H1 (cell line): Measurements from ENCODE around the gene ALPG. TPM values are rescaled to one million over a fixed set of nuclear protein-coding genes. Genes with fewer than 3 reads are reported as not detected.
"Not testable (repeated sequence)": the region's sequence is repeated elsewhere in the genome, so short reads cannot be mapped to it uniquely, and the experiment has no call there.

ENCODE experiments used
- CTCF ChIA-PET: fragments of 300-600 bp; sonication (Branson Sonifier 250); formaldehyde crosslinking; loops from one replicate; lab custom pipeline; 2021; ENCODE audit not compliant: partially characterized antibody; lab: Charles Lee
- POLR2A ChIA-PET: fragments of 300-600 bp; sonication (Branson Sonifier 250); formaldehyde crosslinking; loops from one replicate; lab custom pipeline; 2021; ENCODE audit warnings: inconsistent platforms; ENCODE audit not compliant: partially characterized antibody; lab: Charles Lee
- DNase-seq, 2 experiments: peaks; one replicate each; pipeline versions ENCODE4 v3.0.0 to v3.0.0-alpha.2; 2010 to 2022; ENCODE audit warnings: low spot score in 2 of 2, low read depth in 1 of 2, mixed read lengths in 1 of 2
- FAIRE-seq: peaks from 2 replicates; lab custom pipeline; 2011; peaks lifted over from hg19 to GRCh38; lab: Jason Lieb, UNC
- H2AFZ ChIP-seq: 2 replicates; pipeline ENCODE4 v1.8.1; 2012; ENCODE audit warnings: low read length, inconsistent platforms
- H2AK5ac ChIP-seq: 2 replicates; pipeline ENCODE4 v1.6.1; 2013; ENCODE audit warnings: low read depth, low read length
- H2BK120ac ChIP-seq: replicated peaks from 2 replicates; pipeline ENCODE3; 2013; ENCODE audit warnings: low read depth, low read length, inconsistent platforms
- H2BK12ac ChIP-seq: 2 replicates; pipeline ENCODE4 v1.6.1; 2013; ENCODE audit warnings: low read depth, low read length
- H2BK15ac ChIP-seq: 2 replicates; pipeline ENCODE4 v1.6.1; 2013; ENCODE audit warnings: low read length
- H2BK20ac ChIP-seq: 2 replicates; pipeline ENCODE4 v1.6.1; 2013; ENCODE audit warnings: low read length
- H2BK5ac ChIP-seq: 2 replicates; pipeline ENCODE4 v1.6.1; 2013; ENCODE audit warnings: low read depth, low read length
- H3K14ac ChIP-seq: 2 replicates; pipeline ENCODE4 v1.6.1; 2013; ENCODE audit warnings: inconsistent platforms; ENCODE audit not compliant: insufficient read length
- H3K18ac ChIP-seq: 2 replicates; pipeline ENCODE4 v1.6.1; 2013; ENCODE audit warnings: low read length; ENCODE audit errors: extremely low read depth
- H3K23ac ChIP-seq: 2 replicates; pipeline ENCODE4 v1.6.1; 2013; ENCODE audit warnings: inconsistent platforms; ENCODE audit not compliant: insufficient read length
- H3K23me2 ChIP-seq: 2 replicates; pipeline ENCODE4 v1.6.1; 2013; ENCODE audit warnings: low read depth, low read length
- H3K27ac ChIP-seq: 2 replicates; pipeline ENCODE4 v1.6.1; 2011; ENCODE audit warnings: low read depth, low read length, inconsistent platforms
- H3K27me3 ChIP-seq, 4 experiments: replicated peaks in 1 of 4; 1 replicate in 1 of 4; 2 replicates in 3 of 4; pipeline versions ENCODE4 v1.6.1 to v1.8.1; 2011 to 2013; ENCODE audit warnings: low read length in 3 of 4, mild to moderate bottlenecking in 3 of 4, inconsistent platforms in 2 of 4, mixed read lengths in 2 of 4, moderate library complexity in 1 of 4; ENCODE audit not compliant: control insufficient read depth in 3 of 4, insufficient read depth in 3 of 4; ENCODE audit errors: extremely low read depth in 1 of 4
- H3K36me3 ChIP-seq, 4 experiments: 2 replicates each; pipeline versions ENCODE4 v1.6.1 to v1.8.1; 2011 to 2013; ENCODE audit warnings: mild to moderate bottlenecking in 4 of 4, low read length in 3 of 4, moderate library complexity in 2 of 4, control low read depth in 1 of 4, inconsistent platforms in 1 of 4; ENCODE audit not compliant: insufficient read depth in 4 of 4, control insufficient read depth in 2 of 4
- H3K4ac ChIP-seq: replicated peaks from 2 replicates; pipeline ENCODE3; 2013; ENCODE audit warnings: low read length, low read depth, mixed read lengths, inconsistent platforms; ENCODE audit not compliant: insufficient read length
- H3K4me1 ChIP-seq, 4 experiments: replicated peaks in 1 of 4; 1 replicate in 1 of 4; 2 replicates in 3 of 4; pipeline versions ENCODE4 v1.6.1 to v1.8.1; 2011 to 2013; ENCODE audit warnings: low read length in 3 of 4, inconsistent platforms in 2 of 4, mixed read lengths in 1 of 4; ENCODE audit not compliant: insufficient read depth in 4 of 4, control insufficient read depth in 3 of 4
- H3K4me2 ChIP-seq, 2 experiments: 2 replicates each; pipeline versions ENCODE4 v1.6.1 to v1.8.1; 2011 to 2013; ENCODE audit warnings: low read depth in 2 of 2, low read length in 2 of 2, control low read depth in 1 of 2, inconsistent platforms in 1 of 2, mild to moderate bottlenecking in 1 of 2; ENCODE audit not compliant: insufficient read depth in 1 of 2
- H3K4me3 ChIP-seq, 4 experiments: fragments of 200-600, 300-600 bp in 1 of 4; sonication (generic), shearing (Covaris generic), sonication (Bioruptor Twin) in 1 of 4; 2 replicates each; pipeline versions ENCODE4 v1.5.1 to v1.8.1; 2011 to 2016; ENCODE audit warnings: low read length in 4 of 4, low read depth in 3 of 4, control low read depth in 2 of 4, inconsistent platforms in 2 of 4, mild to moderate bottlenecking in 2 of 4, mixed read lengths in 1 of 4, moderate library complexity in 1 of 4; ENCODE audit not compliant: insufficient read depth in 2 of 4; ENCODE audit errors: extremely low read depth in 1 of 4
- H3K56ac ChIP-seq: replicated peaks from 2 replicates; pipeline ENCODE3; 2013; ENCODE audit warnings: low read depth, mild to moderate bottlenecking, mixed read lengths, low read length, inconsistent platforms; ENCODE audit not compliant: insufficient read length
- H3K79me1 ChIP-seq: 2 replicates; pipeline ENCODE4 v1.6.1; 2013; ENCODE audit warnings: low read depth, low read length, control low read depth
- H3K79me2 ChIP-seq, 2 experiments: 2 replicates each; pipeline versions ENCODE4 v1.6.1 to v1.8.1; 2012 to 2013; ENCODE audit warnings: low read length in 2 of 2, mild to moderate bottlenecking in 2 of 2, inconsistent platforms in 1 of 2; ENCODE audit not compliant: insufficient read depth in 2 of 2, control insufficient read depth in 1 of 2
- H3K9ac ChIP-seq, 4 experiments: replicated peaks in 1 of 4; 1 replicate in 1 of 4; 2 replicates in 3 of 4; pipeline versions ENCODE4 v1.6.1 to v1.8.1; 2011 to 2013; ENCODE audit warnings: low read depth in 3 of 4, low read length in 3 of 4, control low read depth in 2 of 4, mild to moderate bottlenecking in 2 of 4, moderate library complexity in 2 of 4, inconsistent platforms in 1 of 4; ENCODE audit errors: extremely low read depth in 1 of 4
- H3K9me3 ChIP-seq, 2 experiments: 2 replicates each; pipeline versions ENCODE4 v1.6.1 to v1.8.1; 2012 to 2013; ENCODE audit warnings: mild to moderate bottlenecking in 2 of 2, moderate library complexity in 2 of 2, control low read depth in 1 of 2, inconsistent platforms in 1 of 2, low read depth in 1 of 2, low read length in 1 of 2, mixed read lengths in 1 of 2; ENCODE audit not compliant: insufficient read depth in 2 of 2
- H4K20me1 ChIP-seq, 2 experiments: replicated peaks in 1 of 2; 2 replicates each; pipeline versions ENCODE3 to v1.8.1; 2011 to 2013; ENCODE audit warnings: inconsistent platforms in 2 of 2, low read length in 2 of 2, mild to moderate bottlenecking in 1 of 2; ENCODE audit not compliant: insufficient read depth in 2 of 2, control insufficient read depth in 1 of 2
- H4K5ac ChIP-seq: 2 replicates; pipeline ENCODE4 v1.6.1; 2013; ENCODE audit warnings: low read length, low read depth, mixed read lengths, inconsistent platforms; ENCODE audit not compliant: insufficient read length
- H4K8ac ChIP-seq: 2 replicates; pipeline ENCODE4 v1.8.0; 2013; ENCODE audit warnings: mild to moderate bottlenecking, moderate library complexity, low read length, inconsistent platforms; ENCODE audit not compliant: insufficient read depth; ENCODE audit errors: extremely low read depth
- H4K91ac ChIP-seq: replicated peaks from 2 replicates; pipeline ENCODE3; 2013; ENCODE audit warnings: low read length, mixed read lengths, inconsistent platforms; ENCODE audit not compliant: insufficient read length
- RAD21 ChIP-seq, 2 experiments: IDR thresholded peaks in 1 of 2; conservative IDR thresholded peaks in 1 of 2; 2 replicates each; pipeline ENCODE4 v1.6.1; 2011; ENCODE audit warnings: low read depth in 2 of 2, low read length in 2 of 2, improper control_type of control experiment in 1 of 2, inconsistent platforms in 1 of 2, mild to moderate bottlenecking in 1 of 2, moderate library complexity in 1 of 2
- WGBS, 2 experiments: shearing (Covaris generic) in 1 of 2; methylation state at CpG; one replicate each; pipeline versions ENCODE4 v1.1.6 to v1.1.7; 2013 to 2015; ENCODE audit warnings: low lambda C conversion rate in 2 of 2, mixed read lengths in 2 of 2, inconsistent platforms in 1 of 2, low coverage in 1 of 2, missing lambda C conversion rate in 1 of 2; ENCODE audit not compliant: insufficient replicate concordance in 2 of 2, insufficient coverage in 1 of 2, insufficient read length in 1 of 2; ENCODE audit errors: extremely low coverage in 1 of 2, missing lambda C conversion rate in 1 of 2; 5-methylcytosine and 5-hydroxymethylcytosine counted together
- polyA plus RNA-seq, 7 experiments: library from polyadenylated mRNA; depleted of rRNA in 3 of 7; stranded (reverse) in 5 of 7; unstranded in 2 of 7; fragments of >200 nt in 5 of 7; fragments of 200-250 nt in 2 of 7; gene quantifications; 1 replicate in 5 of 7; 2 replicates in 1 of 7; 4 replicates in 1 of 7; pipeline versions ENCODE4 v1.2.1 to v1.2.3, GENCODE V29; 2011 to 2013; ENCODE audit warnings: missing spikeins in 2 of 7, mixed read lengths in 2 of 7
- total RNA-seq: library from RNA; stranded (reverse); fragmentation: NEBNext Ultra II Directional; extraction: Animal tissue kit (Norgen Biotek cat#: 25700); gene quantifications from 2 replicates; pipeline ENCODE4 v1.2.1, GENCODE V29; 2021

The ALPG gene
- total and polyA plus RNA-seq, 2 of the 8 experiments (the other 6 are each of a cell fraction or from before 2014, with no cell fraction given) = 0.56 to 2.1 TPM

DNA sequence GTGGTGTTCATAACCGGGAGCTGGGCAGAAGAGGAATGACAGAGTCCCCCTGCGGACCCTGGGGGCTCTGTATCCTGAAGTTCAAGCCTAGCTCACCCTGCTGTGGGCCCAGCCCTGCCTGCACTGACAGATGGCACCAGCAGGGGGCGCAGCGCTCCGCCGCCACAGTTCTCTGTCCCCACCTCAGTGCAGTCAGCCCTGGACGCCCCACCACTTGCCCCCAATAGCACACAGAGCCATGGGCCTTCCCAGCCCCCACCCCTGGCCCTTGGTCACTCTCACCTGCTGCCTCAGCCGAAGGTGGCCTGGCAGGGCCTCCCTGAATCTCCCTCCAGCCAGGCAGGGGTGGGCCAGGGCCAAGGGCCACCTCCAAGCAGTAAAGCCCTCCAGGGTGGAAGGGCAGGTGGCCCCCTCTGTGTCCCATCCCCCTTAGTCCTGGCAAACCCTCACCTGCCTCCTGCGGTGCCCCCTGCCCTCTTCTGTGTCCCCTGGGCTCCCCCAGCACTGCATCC, 39.7 kb downstream of the ALPG start:
- DNase-seq, H2BK120ac ChIP-seq, H3K79me2 ChIP-seq, H3K4ac ChIP-seq, H3K4me2 ChIP-seq, H2BK20ac ChIP-seq, H3K4me3 ChIP-seq, H4K91ac ChIP-seq, H2AFZ ChIP-seq, H3K14ac ChIP-seq, H4K5ac ChIP-seq, H3K27me3 ChIP-seq, H4K8ac ChIP-seq, H2BK15ac ChIP-seq, H3K9me3 ChIP-seq, H3K9ac ChIP-seq, H3K79me1 ChIP-seq, H2BK12ac ChIP-seq, H2BK5ac ChIP-seq, H3K18ac ChIP-seq, H3K23ac ChIP-seq, H3K27ac ChIP-seq, H3K36me3 ChIP-seq, H3K23me2 ChIP-seq, H4K20me1 ChIP-seq, H3K56ac ChIP-seq, H2AK5ac ChIP-seq: not testable (repeated sequence)
- WGBS, 2 experiments = 62% methylated on average over 2 of the region's 9 CpGs; no CpG with 5 or more reads in 1 of the 2 experiments
- peak; percentile 87 for FAIRE-seq
- peaks cover 0 to 12% (median 2%) of the 10 kb centered on the region in 4 experiments; a peak in 5 of 7 replicates for H3K4me1 ChIP-seq
- ChIA-PET POLR2A (interaction anchor here (1.2 kb wide), 1 partner anchor 77 kb away, joined by 3 read pairs; no protein-coding TSS in a partner anchor), CTCF (interaction anchor here (0.7 to 3.6 kb wide), 33 partner anchors 9 to 536 kb away, joined by 3 to 108 read pairs (median 5); partner anchors contain the start of genes CHRND and PRSS56)
- 0 out of 4 replicates have a peak, but pooled peaks have one; percentile 5 to 19 for TF ChIP-seq RAD21 (IDR thresholded peaks at IDR 0.05 in 1 of 2, conservative IDR thresholded peaks at IDR 0.05 in 1 of 2; ENCODE audit: low read depth in 2 of 2, low read length in 2 of 2)
